Omental fat pad (tissue), 4 donors: ENCODE results near the gene RNF180. TPM values are rescaled to one million over a fixed set of nuclear protein-coding genes. Genes with fewer than 3 reads are reported as not detected.
"Not testable (repeated sequence)": the region's sequence is repeated elsewhere in the genome, so short reads cannot be mapped to it uniquely, and the experiment has no call there.

Experiments used
- ATAC-seq: fragments of 150-250 bp; one replicate; pipeline ENCODE4 v1.9.1; 2016; ENCODE audit warnings: mild to moderate bottlenecking, moderate library complexity; ENCODE audit not compliant: low FRiP score
- DNase-seq: peaks from one replicate; pipeline ENCODE4 v3.0.0-alpha.2; 2019; ENCODE audit warnings: low spot score
- total RNA-seq, 4 donors: library from RNA; depleted of rRNA; stranded (reverse); fragments of >200 nt; gene quantifications; one replicate each; pipeline ENCODE4 v1.1.0, GENCODE V29; 2016
- TF ChIP-seq, protein P1 (sequence below), 3 donors: fragments of 450-650 bp; IDR thresholded peaks; one replicate each; pipeline ENCODE4 v1.5.1; 2016 to 2017; ENCODE audit warnings: antibody characterized with exemption in 3 of 3, mild to moderate bottlenecking in 3 of 3, moderate library complexity in 2 of 3

Gene RNF180
- total RNA-seq, 4 donors from 2014 or later = 7.6 to 18.1 (median 11.5) TPM

GRCh38 chr5:64273276-64273675 lies 107.6 kb downstream of the RNF180 start:
- TF ChIP-seq, protein P1, sequence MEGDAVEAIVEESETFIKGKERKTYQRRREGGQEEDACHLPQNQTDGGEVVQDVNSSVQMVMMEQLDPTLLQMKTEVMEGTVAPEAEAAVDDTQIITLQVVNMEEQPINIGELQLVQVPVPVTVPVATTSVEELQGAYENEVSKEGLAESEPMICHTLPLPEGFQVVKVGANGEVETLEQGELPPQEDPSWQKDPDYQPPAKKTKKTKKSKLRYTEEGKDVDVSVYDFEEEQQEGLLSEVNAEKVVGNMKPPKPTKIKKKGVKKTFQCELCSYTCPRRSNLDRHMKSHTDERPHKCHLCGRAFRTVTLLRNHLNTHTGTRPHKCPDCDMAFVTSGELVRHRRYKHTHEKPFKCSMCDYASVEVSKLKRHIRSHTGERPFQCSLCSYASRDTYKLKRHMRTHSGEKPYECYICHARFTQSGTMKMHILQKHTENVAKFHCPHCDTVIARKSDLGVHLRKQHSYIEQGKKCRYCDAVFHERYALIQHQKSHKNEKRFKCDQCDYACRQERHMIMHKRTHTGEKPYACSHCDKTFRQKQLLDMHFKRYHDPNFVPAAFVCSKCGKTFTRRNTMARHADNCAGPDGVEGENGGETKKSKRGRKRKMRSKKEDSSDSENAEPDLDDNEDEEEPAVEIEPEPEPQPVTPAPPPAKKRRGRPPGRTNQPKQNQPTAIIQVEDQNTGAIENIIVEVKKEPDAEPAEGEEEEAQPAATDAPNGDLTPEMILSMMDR (IDR thresholded peaks at IDR 0.05) = no peak
- no peak for ATAC-seq
- DNase-seq = no peak

GRCh38 chr5:64285188-64286130 lies 119.8 kb downstream of the RNF180 start:
- ATAC-seq (no peak), DNase-seq (no peak)
- TF ChIP-seq, protein P1 (IDR thresholded peaks at IDR 0.05) = no peak

DNA sequence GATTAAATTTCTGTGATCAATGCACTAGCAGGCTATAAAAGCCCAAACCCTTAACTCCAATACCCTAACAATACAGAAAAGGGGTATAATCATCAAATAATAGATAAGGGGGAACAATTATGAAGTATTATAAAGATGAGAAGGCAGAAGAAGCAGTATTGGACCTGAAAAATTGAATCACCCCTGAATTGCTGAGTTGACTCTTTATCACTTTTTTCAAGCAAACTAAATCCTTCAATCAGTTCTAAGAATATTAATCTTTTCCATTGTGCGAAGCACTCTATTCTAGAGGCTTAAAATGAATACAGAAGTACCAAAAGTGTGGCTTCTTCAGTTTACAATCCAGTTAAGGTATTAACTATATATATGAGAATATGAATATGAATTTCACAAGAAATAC lies 120.7 kb downstream of the RNF180 start:
- TF ChIP-seq, protein P1 (IDR thresholded peaks at IDR 0.05) = no peak
- no peak for ATAC-seq
- DNase-seq = no peak

DNA sequence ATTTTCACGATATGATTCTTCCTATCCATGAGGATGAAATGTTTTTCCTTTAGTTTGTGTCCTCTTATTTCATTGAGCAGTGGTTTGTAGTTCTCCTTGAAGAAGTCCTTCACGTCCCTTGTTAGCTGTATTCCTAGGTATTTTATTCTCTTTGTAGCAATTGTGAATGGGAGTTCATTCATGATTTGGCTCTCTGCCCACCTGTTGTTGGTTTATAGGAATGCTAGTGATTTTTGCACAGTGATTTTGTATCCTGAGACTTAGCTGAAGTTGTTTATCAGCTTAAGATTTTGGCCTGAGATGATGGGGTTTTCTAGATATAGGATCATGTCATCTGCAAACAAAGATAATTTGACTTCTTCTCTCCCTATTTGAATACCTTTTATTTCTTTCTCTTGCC lies 122.9 kb downstream of the RNF180 start:
- DNase-seq, ATAC-seq: not testable (repeated sequence)

GRCh38 chr5:64292611-64293215 lies 127.1 kb downstream of the RNF180 start:
- no peak for DNase-seq
- no peak for ATAC-seq
- TF ChIP-seq, protein P1 (IDR thresholded peaks at IDR 0.05) = no peak

DNA sequence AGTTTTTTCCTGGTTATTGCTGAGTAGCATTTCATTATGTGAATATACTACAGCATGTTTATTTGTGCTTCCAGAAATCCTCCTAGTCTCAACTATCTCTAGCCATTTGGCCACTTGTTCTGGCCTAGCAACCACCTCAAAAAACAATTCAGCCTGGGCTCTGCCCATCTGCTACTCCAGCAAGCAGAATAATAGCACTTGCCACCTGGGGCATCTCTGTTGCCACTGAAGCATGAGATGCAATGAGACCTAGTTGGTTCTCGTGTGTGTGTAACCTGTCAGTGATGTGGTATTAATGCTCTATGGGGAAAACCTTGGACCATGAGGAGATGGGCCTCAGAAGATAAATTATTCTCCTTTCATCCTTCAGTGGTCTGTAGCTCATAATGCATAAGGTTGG lies 129.5 kb downstream of the RNF180 start:
- ATAC-seq = no peak
- no peak for DNase-seq
- TF ChIP-seq, protein P1 (IDR thresholded peaks at IDR 0.05) = no peak

DNA sequence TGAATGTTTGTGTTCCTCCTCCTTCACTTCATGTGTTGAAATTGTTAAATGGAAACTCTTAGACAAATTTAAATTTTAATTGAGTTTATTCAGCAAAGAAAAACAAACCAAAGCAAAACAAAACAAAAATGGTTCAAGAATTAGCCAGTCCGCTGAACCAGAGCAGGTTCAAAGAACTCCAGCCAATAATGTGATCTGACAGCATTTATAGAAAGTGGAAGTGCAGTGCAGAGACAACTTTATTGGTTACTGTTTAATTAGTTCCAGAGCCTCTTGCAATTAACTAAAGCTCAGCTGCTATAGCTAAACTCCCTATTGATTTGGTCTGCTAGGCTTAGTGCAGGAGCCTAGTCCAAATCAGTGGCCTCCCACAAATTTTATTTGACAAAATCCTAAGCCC lies 132.9 kb downstream of the RNF180 start:
- DNase-seq = no peak
- ATAC-seq = no peak
- TF ChIP-seq, protein P1 (IDR thresholded peaks at IDR 0.05) = no peak
